T-helper 2 cell treated with Interferon-gamma antibody and Interleukin-4, amounts not matched to agents 5 μg/mL and 100 μg/mL, for 36 hours (primary cell): Measurements from ENCODE around the gene STOML1.
"Not testable (repeated sequence)": the region's sequence is repeated elsewhere in the genome, so short reads cannot be mapped to it uniquely, and the experiment has no call there.

Experiments used
- DNase-seq: peaks from one replicate; pipeline ENCODE4 v3.0.0; 2021; ENCODE audit warnings: low spot score
- H3K27ac Mint-ChIP-seq: one replicate; pipeline ENCODE4 v1.8.0; 2021; ENCODE audit warnings: mild to moderate bottlenecking, mixed read lengths
- H3K27me3 Mint-ChIP-seq: one replicate; pipeline ENCODE4 v1.8.0; 2021; ENCODE audit warnings: low read depth, mixed read lengths
- H3K36me3 Mint-ChIP-seq: one replicate; pipeline ENCODE4 v1.8.0; 2021; ENCODE audit warnings: low read depth, mixed read lengths
- H3K4me1 Mint-ChIP-seq: one replicate; pipeline ENCODE4 v1.8.0; 2021; ENCODE audit warnings: low read depth, mixed read lengths
- H3K4me3 Mint-ChIP-seq: one replicate; pipeline ENCODE4 v1.8.0; 2022; ENCODE audit warnings: mild to moderate bottlenecking, moderate library complexity, mixed read lengths
- H3K9me3 Mint-ChIP-seq: one replicate; pipeline ENCODE4 v1.8.0; 2021; ENCODE audit warnings: mixed read lengths

Gene STOML1

GRCh38 chr15:73972984-73973682 lies 19.0 kb downstream of the STOML1 start:
- peaks cover 36% of the 10 kb centered on the region for H3K4me1 Mint-ChIP-seq
- DNase-seq: peak; percentile 75
- H3K9me3 Mint-ChIP-seq: peaks cover 5% of the 10 kb centered on the region
- no peak overlapping the region for H3K27ac Mint-ChIP-seq
- peaks cover 3% of the 10 kb centered on the region for H3K36me3 Mint-ChIP-seq
- peaks cover 10% of the 10 kb centered on the region for H3K27me3 Mint-ChIP-seq
- peak overlapping the region; percentile 32 for H3K4me3 Mint-ChIP-seq

DNA sequence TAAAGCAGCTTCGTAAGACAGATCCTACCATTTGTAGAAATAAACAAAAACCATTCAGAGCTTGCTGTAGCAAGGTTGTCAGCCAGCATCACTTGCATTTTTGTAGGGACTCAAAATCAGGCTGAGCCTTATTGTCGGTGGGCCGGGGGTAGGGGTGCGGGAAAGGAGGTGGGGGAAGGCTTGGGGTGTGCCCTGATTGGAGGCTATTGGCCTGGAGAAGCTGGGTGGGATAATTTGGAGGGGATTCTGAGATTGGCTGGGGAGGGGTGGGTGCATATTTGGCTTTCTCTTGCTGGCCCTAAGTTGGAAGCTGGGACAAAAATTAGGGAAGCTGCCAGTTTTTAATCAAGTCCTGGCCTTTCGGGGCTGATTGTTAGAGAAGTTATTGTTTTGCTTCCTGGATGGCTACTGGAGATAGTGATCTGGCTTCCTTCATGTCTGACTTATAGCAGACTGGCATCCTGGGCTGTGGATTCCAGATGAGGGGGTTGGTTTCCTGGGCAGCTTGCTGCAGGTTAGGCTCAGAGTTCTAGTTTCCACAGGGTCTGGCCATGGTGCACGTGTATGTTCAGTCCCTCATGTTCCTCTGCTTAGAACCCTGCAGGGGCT lies 22.8 kb downstream of the STOML1 start:
- no peak overlapping the region for H3K27ac Mint-ChIP-seq
- H3K4me1 Mint-ChIP-seq: peaks cover 40% of the 10 kb centered on the region
- no peak overlapping the region for H3K4me3 Mint-ChIP-seq
- peaks cover 2% of the 10 kb centered on the region for H3K9me3 Mint-ChIP-seq
- no peak for DNase-seq
- H3K36me3 Mint-ChIP-seq: no peaks in the 10 kb centered on the region
- no peaks in the 10 kb centered on the region for H3K27me3 Mint-ChIP-seq

DNA sequence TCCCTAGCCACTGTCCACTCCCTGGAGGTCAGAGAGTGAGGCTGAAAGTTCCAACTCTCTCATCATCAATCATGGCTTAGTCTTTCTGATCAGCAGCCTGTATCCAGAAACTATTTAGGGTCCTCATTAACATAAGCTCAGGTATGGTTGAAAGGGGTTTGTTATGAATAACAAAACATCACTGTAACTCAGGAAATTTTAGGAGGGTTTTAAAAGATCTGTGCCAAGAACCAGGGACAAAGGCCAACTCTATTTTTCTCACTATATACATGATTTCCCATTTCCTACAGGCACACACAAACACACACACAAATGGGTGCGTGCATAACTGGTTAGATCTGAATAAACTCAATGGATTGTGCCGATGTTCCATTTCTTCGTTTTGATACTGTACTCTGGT lies 23.6 kb downstream of the STOML1 start:
- no peaks in the 10 kb centered on the region for H3K36me3 Mint-ChIP-seq
- no peak overlapping the region for H3K4me3 Mint-ChIP-seq
- H3K27me3 Mint-ChIP-seq: no peaks in the 10 kb centered on the region
- H3K4me1 Mint-ChIP-seq: peaks cover 39% of the 10 kb centered on the region
- no peak for DNase-seq
- H3K9me3 Mint-ChIP-seq: no peaks in the 10 kb centered on the region
- H3K27ac Mint-ChIP-seq: no peak overlapping the region

GRCh38 chr15:73965758-73966113 lies 26.4 kb downstream of the STOML1 start:
- peak; percentile 36 for DNase-seq
- H3K27ac Mint-ChIP-seq: peak overlapping the region; percentile 88
- H3K4me3 Mint-ChIP-seq: peak overlapping the region; percentile 62
- peaks cover 32% of the 10 kb centered on the region for H3K4me1 Mint-ChIP-seq
- no peaks in the 10 kb centered on the region for H3K36me3 Mint-ChIP-seq
- no peaks in the 10 kb centered on the region for H3K9me3 Mint-ChIP-seq
- H3K27me3 Mint-ChIP-seq: peaks cover 2% of the 10 kb centered on the region

GRCh38 chr15:73965094-73965757 lies 26.9 kb downstream of the STOML1 start:
- peak overlapping the region; percentile 88 for H3K27ac Mint-ChIP-seq

DNA sequence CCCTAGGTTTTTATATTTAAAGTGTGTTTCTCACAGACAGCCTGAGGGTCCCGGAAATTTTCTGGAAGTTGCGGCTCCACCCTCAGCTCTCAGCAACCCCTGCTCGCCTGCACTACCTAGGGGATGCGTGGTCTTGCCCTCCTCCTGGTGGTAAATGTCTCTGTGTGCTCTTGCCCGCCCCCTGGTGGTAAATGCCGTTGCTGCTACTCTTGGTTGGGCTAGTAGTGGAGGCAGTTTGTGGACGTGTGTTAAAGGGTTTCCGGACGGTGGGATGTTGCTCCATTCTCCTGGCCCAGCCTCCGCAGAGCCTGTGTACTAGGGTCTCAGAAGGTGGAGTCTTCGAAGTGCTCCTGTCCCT lies 27.4 kb downstream of the STOML1 start:
- peak; percentile 78 for DNase-seq
- peaks cover 2% of the 10 kb centered on the region for H3K27me3 Mint-ChIP-seq
- H3K27ac Mint-ChIP-seq: peak overlapping the region; percentile 88

More at GRCh38 chr15:73965094-73965757, 26.9 kb downstream of the STOML1 start:
- H3K4me3 Mint-ChIP-seq: peak overlapping the region; percentile 82
- H3K9me3 Mint-ChIP-seq: no peaks in the 10 kb centered on the region
- H3K36me3 Mint-ChIP-seq: no peaks in the 10 kb centered on the region
- peaks cover 2% of the 10 kb centered on the region for H3K27me3 Mint-ChIP-seq
- H3K4me1 Mint-ChIP-seq: peaks cover 34% of the 10 kb centered on the region
- peak; percentile 62 for DNase-seq

DNA sequence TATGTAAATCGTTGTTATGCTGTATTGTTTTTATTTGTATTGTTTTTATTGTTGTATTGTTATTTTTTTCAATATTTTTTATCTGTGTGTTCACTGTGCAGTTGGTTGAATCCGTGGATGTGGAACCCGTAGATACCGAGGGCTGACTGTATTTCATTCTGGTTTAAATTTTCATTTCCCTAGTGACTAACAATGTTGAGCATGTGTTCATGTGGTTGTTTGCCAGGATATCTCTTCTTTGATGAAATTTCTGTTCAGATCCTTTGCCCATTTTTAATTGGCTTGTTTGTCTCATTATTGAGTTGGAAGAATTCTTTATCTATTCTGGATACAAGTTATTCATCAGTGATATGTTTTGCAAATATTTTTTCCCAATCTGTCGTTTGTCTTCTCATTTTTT lies 29.7 kb downstream of the STOML1 start:
- H3K9me3 Mint-ChIP-seq: no peaks in the 10 kb centered on the region
- peaks cover 2% of the 10 kb centered on the region for H3K27me3 Mint-ChIP-seq
- no peak overlapping the region for H3K27ac Mint-ChIP-seq
- no peak for DNase-seq
- H3K4me1 Mint-ChIP-seq: peaks cover 40% of the 10 kb centered on the region
- no peaks in the 10 kb centered on the region for H3K36me3 Mint-ChIP-seq
- H3K4me3 Mint-ChIP-seq: no peak overlapping the region

More for the DNA sequence above, 27.4 kb downstream of the STOML1 start:
- Mint-ChIP-seq H3K36me3 (no peaks in the 10 kb centered on the region), H3K9me3 (no peaks in the 10 kb centered on the region), H3K4me1 (peaks cover 34% of the 10 kb centered on the region), H3K4me3 (peak overlapping the region; percentile 82)

- not testable (repeated sequence) for H3K27me3 Mint-ChIP-seq, H3K36me3 Mint-ChIP-seq, H3K9me3 Mint-ChIP-seq, DNase-seq, H3K27ac Mint-ChIP-seq
- H3K4me1 Mint-ChIP-seq: peaks cover 36% of the 10 kb centered on the region
- H3K4me3 Mint-ChIP-seq: peak overlapping the region; percentile 17
Measured at GRCh38 chr15:73960472-73961070, 31.5 kb downstream of the STOML1 start.

DNA sequence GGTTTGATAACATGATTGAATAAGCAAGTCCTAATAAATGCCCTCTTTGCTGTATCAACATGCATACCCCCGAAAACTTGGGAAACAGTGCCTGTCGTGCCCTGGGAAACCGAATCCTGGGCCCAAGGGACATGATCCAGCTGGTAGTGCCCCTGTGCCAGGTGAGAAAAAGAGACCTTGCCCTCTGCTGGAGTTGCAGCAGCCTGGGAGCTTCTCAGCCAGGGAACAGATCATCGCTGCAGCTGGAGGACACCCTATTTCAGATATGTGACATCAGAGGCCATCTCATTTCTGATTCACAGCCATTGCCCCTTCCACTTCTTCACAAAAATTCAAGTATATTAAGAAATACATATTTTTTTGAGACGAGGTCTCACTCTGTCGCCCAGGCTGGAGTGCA lies 32.3 kb downstream of the STOML1 start:
- Mint-ChIP-seq H3K4me3 (peak overlapping the region; percentile 70), H3K4me1 (peaks cover 29% of the 10 kb centered on the region), H3K36me3 (no peaks in the 10 kb centered on the region), H3K27me3 (peaks cover 2% of the 10 kb centered on the region), H3K9me3 (no peaks in the 10 kb centered on the region), H3K27ac (peak overlapping the region; percentile 89)
- no peak for DNase-seq

- Mint-ChIP-seq H3K36me3 (no peaks in the 10 kb centered on the region), H3K27me3 (peaks cover 2% of the 10 kb centered on the region), H3K27ac (peak overlapping the region; percentile 89), H3K4me1 (peaks cover 27% of the 10 kb centered on the region), H3K9me3 (no peaks in the 10 kb centered on the region), H3K4me3 (peak overlapping the region; percentile 70)
- peak; percentile 12 for DNase-seq
Measured at GRCh38 chr15:73959012-73959581, 33.0 kb downstream of the STOML1 start.

DNA sequence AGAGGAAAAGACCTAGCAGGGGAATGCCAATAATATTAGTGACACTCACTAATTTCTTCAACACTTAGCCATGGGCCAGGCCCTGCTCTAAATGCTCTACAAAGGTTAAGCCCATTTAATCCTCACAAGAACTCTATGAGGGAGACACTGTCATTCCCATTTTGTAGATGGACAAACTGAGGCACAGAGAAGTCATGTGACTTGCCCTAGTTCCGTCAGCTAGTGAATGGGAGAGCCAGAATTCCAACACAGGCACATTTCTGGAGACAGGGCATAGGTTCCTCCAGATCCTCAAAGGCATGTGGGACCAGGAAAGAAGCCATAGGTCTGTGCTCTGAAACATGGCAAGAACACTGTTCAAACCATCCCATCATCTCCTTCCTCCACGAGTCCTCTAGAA lies 34.3 kb downstream of the STOML1 start:
- Mint-ChIP-seq H3K36me3 (no peaks in the 10 kb centered on the region), H3K27me3 (peaks cover 2% of the 10 kb centered on the region), H3K9me3 (no peaks in the 10 kb centered on the region), H3K27ac (peak overlapping the region; percentile 62), H3K4me1 (peaks cover 27% of the 10 kb centered on the region), H3K4me3 (no peak overlapping the region)
- no peak for DNase-seq

DNA sequence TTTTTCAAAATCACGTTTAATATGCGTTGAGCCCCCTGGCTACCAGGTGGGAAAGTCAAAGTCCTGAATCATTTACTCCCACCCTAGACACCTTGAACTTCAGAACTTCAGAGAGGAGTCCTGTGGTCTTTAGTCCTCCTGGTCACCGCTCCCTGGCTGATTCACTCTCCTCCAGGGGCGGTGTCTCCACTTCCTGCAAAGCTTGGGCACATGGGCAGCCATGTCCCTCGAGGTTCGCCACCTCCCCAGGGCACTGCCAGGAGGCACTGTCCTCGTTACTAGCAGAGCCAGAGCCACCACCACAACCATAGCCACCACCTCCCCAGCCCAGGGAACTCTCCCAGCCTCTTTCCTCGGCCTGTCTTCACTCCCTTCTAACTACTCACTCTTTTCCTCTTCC lies 34.8 kb downstream of the STOML1 start:
- no peak for DNase-seq
- Mint-ChIP-seq H3K4me1 (peaks cover 27% of the 10 kb centered on the region), H3K4me3 (no peak overlapping the region), H3K27me3 (no peaks in the 10 kb centered on the region), H3K36me3 (no peaks in the 10 kb centered on the region), H3K9me3 (no peaks in the 10 kb centered on the region), H3K27ac (peak overlapping the region; percentile 29)

- no peak for DNase-seq
- H3K4me1 Mint-ChIP-seq: peaks cover 27% of the 10 kb centered on the region
- H3K27ac Mint-ChIP-seq: no peak overlapping the region
Measured at GRCh38 chr15:73956743-73957135, 35.4 kb downstream of the STOML1 start.

More at GRCh38 chr15:73956743-73957135, 35.4 kb downstream of the STOML1 start:
- H3K27me3 Mint-ChIP-seq: no peaks in the 10 kb centered on the region
- H3K4me3 Mint-ChIP-seq: no peak overlapping the region
- H3K9me3 Mint-ChIP-seq: no peaks in the 10 kb centered on the region
- no peaks in the 10 kb centered on the region for H3K36me3 Mint-ChIP-seq
